RPMI7951 (cell line): ENCODE data around the gene GSK3B. TPM values are rescaled to one million over a fixed set of nuclear protein-coding genes. Genes with fewer than 3 reads are reported as not detected.

ENCODE experiments used
- DNase-seq: peaks from one replicate; pipeline ENCODE4 v3.0.0-alpha.2; 2012; ENCODE audit warnings: low read depth
- total RNA-seq: library from RNA; depleted of rRNA; stranded (reverse); fragments of >200 nt; shearing (Covaris generic); gene quantifications from 2 replicates; pipeline ENCODE4 v1.2.3, GENCODE V29; 2014

Gene GSK3B
- total RNA-seq, 1 experiment from 2014 or later = 55.5 TPM

DNA sequence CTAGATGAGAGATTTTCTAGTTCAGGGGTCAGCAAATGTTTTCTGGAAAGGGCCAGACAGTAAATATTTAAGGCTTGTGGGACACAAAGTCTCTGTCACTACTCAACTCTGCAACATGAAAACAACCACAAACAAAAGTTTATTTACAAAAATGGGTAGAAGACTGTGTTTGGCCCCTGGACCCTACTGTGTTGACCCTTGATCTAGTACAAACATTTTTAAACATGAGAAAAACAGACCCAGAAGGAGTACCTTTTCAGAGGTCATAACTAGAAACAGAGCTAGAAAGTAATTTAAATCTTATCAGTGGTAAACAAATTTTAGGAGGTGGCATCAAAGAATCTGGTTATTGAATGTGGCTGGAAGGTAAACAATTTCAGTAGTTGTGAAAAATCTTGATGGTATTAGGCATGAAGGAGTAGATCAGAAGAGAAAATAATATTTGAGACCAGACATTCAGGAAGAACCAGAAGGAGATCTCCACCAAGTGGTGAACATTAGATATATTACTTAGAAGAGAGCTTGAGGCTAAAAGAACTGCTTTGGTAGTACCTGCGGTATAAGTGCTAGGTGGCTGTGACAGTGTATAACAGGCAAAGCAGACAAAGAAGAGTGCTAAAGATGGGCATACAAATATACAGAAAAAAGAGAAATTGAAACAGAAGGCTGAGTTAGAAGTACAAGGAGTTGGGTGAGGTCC lies 210.6 kb downstream of the GSK3B start:
- DNase-seq = no peak

GRCh38 chr3:119880966-119881365 lies 213.3 kb downstream of the GSK3B start:
- no peak for DNase-seq

DNA sequence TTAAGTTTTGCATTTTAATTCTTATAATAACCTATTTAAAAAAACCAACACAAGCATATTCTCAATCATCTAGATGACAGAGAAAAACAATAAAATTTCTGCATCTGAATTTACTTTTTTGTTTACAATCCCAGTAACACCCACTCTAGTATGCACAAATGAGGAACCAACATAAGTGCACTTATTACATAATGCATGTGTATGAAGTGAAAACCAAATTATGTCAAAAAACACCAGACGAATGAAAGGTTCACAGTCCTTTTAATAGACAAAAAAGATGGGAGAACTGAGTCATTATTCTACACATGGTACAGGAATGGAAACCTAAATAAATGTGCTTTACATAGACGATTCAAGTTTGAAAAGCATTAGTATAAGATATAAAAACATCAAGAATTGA lies 220.6 kb downstream of the GSK3B start:
- no peak for DNase-seq

- no peak for DNase-seq
These were observed 221.5 kb downstream of the GSK3B start for GRCh38 chr3:119872773-119873172.

GRCh38 chr3:119871571-119871970 lies 222.7 kb downstream of the GSK3B start:
- DNase-seq = no peak

GRCh38 chr3:119870512-119870911 lies 223.7 kb downstream of the GSK3B start:
- DNase-seq = no peak

GRCh38 chr3:119864476-119864875 lies 229.8 kb downstream of the GSK3B start:
- no peak for DNase-seq

- no peak for DNase-seq
These were observed 231.6 kb downstream of the GSK3B start for GRCh38 chr3:119862616-119863015.

GRCh38 chr3:119861681-119862080 lies 232.6 kb downstream of the GSK3B start:
- no peak for DNase-seq

- no peak for DNase-seq
These were observed 234.5 kb downstream of the GSK3B start for GRCh38 chr3:119859728-119860127.

DNA sequence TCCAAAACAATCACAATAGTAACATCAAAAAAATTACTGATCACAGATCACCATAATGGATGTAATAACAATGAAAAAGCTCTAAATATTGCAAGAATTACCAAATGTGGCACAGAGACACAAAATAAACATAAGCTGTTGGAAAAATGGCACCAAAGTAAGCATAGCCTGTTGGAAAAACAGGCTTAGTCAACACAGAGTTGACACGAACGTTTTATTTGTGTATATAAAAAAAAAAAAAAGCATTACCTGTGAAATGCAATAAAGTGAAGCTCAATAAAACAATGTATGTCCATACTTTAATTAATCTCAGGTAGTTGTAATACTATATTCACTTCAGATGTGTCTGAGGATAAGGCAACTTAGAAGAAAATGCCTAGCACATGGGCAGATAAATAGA lies 235.3 kb downstream of the GSK3B start:
- no peak for DNase-seq

DNA sequence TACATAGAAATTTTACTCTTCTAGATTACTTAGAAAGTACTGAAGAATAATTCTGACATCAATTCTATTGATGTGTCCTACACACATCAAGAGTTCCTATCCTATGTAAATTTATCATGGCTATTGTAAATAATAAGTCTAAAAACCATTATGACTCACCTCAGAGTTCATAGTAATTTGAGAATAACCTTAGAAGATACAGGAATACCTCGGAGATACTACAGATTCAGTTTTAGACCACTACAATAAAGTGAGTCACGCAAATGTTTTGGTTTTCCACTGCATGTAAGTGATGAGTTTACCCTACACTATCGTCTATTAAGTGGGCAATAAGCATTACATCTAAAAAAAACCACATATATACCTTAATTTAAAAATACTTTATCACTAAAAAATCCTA lies 237.6 kb downstream of the GSK3B start:
- DNase-seq = no peak

- no peak for DNase-seq
These were observed 245.1 kb downstream of the GSK3B start for GRCh38 chr3:119849126-119849525.

- DNase-seq = peak; percentile 74
These were observed 252.3 kb downstream of the GSK3B start for GRCh38 chr3:119841808-119842471.

- DNase-seq = no peak
These were observed 258.7 kb downstream of the GSK3B start for GRCh38 chr3:119835556-119835955.

DNA sequence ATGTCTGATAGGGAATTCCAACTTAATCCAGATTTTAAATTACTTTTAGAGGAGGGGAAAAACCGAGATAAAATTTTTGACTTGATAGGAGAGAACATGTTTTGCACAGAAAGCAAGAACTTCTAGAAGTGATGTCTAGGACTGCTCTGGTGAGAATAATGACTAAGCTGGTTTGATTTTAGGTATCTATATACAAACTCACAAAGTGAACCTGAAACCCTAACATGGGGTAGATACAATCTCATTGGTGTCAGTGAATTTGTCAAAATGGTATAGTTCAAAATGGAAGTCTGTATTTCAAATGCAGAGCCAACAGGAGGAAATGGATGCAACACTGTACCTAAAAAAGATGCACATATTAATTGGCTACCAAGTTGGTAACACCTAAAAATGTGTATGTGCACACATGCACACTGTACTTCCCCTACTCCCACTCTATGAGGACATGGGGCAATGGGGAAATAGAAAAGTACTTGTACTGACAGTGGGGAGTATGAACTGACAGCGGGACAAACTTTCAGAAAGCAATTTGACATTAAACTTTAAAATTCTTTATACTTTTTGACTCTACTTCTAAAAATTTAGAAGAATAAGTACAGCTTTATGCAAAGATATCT lies 259.4 kb downstream of the GSK3B start:
- DNase-seq = no peak

- peak; percentile 97 for DNase-seq
These were observed 262.3 kb downstream of the GSK3B start for GRCh38 chr3:119831941-119832371.

GRCh38 chr3:119831022-119831421 lies 263.2 kb downstream of the GSK3B start:
- DNase-seq = peak; percentile 33

- DNase-seq = no peak
These were observed 264.8 kb downstream of the GSK3B start for GRCh38 chr3:119829420-119829819.

- no peak for DNase-seq
These were observed 267.3 kb downstream of the GSK3B start for GRCh38 chr3:119826711-119827608.

DNA sequence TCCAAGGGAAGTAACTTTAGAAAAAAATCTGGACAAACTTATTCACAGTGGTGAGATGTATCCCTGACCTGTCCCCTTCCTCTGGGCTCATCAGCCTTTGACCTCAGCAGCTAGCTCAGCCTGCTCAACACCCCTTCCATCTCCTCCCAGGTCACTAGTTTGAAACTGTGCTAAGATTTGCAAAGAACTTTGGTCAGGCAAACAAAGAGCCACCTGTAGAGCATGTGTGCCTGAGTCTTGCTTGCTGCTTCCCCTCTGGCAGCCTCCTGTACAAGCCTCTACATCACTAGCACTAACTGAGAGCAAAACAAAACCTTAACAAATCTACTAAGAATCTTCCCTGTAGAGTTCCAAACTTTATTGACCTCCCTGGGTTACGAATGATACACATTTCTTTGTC lies 268.4 kb downstream of the GSK3B start:
- no peak for DNase-seq

- peak; percentile 26 for DNase-seq
These were observed 274.4 kb downstream of the GSK3B start for GRCh38 chr3:119819806-119820205.
